ENCODE measurements around the gene PCDHGA5.
"Not testable (repeated sequence)": the region's sequence is repeated elsewhere in the genome, so short reads cannot be mapped to it uniquely, and the experiment has no call there.

PCDHGA5 gene

DNA sequence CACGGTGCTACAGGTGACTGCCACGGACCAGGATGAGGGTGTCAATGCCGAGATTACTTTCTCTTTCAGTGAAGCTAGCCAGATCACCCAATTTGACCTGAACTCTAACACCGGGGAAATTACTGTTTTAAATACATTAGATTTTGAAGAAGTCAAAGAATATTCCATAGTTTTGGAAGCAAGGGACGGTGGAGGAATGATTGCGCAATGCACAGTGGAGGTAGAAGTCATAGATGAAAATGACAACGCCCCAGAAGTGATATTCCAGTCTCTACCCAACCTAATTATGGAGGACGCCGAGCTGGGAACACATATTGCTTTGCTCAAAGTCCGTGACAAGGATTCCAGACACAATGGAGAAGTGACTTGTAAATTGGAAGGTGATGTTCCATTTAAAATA lies 24.7 kb downstream of the PCDHGA5 start:
- no peak for DNase-seq
- no peak for TF ChIP-seq GATA1 (IDR thresholded peaks at IDR 0.05; ENCODE audit: low read depth, low read length)
- TF ChIP-seq POLR2A (IDR thresholded peaks at IDR 0.05; ENCODE audit: low read length), result no peak

DNA sequence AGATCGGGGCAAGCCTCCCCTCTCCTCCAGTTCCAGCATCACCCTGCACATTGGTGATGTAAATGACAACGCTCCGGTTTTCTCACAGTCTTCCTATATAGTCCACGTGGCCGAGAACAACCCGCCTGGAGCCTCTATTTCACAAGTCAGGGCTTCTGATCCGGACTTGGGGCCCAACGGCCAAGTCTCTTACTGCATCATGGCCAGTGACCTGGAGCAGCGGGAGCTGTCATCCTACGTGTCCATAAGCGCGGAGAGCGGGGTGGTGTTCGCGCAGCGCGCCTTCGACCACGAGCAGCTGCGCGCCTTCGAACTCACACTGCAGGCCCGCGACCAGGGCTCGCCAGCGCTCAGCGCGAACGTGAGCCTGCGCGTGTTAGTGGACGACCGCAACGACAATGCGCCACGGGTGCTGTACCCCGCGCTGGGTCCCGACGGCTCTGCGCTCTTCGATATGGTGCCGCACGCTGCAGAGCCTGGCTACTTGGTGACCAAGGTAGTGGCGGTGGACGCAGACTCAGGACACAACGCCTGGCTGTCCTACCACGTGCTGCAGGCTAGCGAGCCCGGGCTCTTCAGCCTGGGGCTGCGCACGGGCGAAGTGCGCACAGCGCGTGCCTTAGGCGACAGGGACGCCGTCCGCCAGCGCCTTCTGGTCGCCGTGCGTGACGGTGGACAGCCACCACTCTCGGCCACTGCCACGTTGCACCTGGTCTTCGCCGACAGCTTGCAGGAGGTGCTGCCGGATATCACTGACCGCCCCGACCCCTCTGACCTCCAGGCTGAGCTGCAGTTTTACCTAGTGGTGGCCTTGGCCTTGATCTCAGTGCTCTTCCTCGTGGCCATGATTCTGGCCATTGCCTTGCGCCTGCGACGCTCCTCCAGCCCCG lies 25.4 kb downstream of the PCDHGA5 start:
- no peak for DNase-seq
- TF ChIP-seq POLR2A (IDR thresholded peaks at IDR 0.05; ENCODE audit: low read length) (no peak), GATA1 (IDR thresholded peaks at IDR 0.05; ENCODE audit: low read depth, low read length) (no peak)

DNA sequence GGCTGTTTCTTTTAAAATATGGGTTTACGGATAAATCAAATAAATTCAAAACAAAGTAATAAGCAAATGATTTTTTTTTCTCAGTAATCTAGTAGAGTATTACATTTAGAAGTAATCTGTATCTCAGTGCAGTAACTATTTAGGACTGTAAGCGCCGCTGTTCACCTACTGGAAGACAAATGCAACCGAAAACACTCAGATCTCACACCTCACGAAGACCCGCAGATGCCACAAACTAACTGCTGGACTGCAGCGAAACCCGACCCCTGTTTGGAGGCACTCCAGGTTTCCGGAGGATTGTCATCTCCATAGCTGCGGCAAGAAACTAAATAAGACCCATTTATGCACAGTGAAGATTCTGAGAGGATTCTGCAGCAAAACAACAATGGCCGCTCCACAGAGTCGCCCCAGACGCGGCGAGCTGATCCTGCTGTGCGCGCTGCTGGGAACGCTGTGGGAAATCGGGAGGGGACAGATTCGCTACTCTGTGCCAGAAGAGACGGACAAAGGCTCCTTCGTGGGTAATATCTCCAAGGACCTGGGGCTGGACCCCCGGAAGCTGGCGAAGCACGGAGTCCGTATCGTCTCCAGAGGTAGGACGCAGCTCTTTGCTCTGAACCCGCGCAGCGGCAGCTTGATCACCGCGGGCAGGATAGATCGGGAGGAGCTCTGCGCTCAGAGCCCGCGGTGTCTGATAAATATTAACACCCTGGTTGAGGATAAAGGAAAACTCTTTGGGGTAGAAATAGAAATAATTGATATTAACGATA lies 28.7 kb downstream of the PCDHGA5 start, which contains the start of gene PCDHGA8:
Gene PCDHGA8, plus strand, starts transcription at position 205 of the 770 bp plus-strand sequence. Its CDS starts 181 bp downstream, at position 386.
- TF ChIP-seq GATA1 (IDR thresholded peaks at IDR 0.05; ENCODE audit: low read depth, low read length) (no peak), POLR2A (IDR thresholded peaks at IDR 0.05; ENCODE audit: low read length) (no peak)
- no peak for DNase-seq

DNA sequence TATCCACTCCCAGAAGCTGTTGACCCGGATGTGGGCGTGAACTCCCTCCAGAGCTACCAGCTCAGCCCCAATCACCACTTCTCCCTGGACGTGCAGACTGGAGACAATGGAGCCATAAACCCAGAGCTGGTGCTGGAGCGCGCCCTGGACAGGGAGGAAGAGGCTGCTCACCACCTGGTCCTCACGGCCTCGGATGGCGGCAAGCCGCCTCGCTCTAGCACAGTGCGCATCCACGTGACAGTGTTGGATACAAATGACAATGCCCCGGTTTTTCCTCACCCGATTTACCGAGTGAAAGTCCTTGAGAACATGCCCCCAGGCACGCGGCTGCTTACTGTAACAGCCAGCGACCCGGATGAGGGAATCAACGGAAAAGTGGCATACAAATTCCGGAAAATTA lies 29.3 kb downstream of the PCDHGA5 start:
- no peak for DNase-seq
- TF ChIP-seq GATA1 (IDR thresholded peaks at IDR 0.05; ENCODE audit: low read depth, low read length) (no peak), POLR2A (IDR thresholded peaks at IDR 0.05; ENCODE audit: low read length) (no peak)

DNA sequence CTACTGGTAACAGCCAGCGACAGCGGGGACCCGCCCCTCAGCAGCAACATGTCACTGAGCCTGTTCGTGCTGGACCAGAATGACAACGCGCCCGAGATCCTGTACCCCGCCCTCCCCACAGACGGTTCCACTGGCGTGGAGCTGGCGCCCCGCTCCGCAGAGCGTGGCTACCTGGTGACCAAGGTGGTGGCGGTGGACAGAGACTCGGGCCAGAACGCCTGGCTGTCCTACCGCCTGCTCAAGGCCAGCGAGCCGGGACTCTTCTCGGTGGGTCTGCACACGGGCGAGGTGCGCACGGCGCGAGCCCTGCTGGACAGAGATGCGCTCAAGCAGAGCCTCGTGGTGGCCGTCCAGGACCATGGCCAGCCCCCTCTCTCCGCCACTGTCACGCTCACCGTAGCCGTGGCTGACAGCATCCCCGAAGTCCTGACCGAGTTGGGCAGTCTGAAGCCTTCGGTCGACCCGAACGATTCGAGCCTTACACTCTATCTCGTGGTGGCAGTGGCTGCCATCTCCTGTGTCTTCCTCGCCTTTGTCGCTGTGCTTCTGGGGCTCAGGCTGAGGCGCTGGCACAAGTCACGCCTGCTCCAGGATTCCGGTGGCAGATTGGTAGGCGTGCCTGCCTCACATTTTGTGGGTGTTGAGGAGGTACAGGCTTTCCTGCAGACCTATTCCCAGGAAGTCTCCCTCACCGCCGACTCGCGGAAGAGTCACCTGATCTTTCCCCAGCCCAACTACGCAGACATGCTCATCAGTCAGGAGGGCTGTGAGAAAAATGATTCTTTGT lies 30.6 kb downstream of the PCDHGA5 start:
- not testable (repeated sequence) for DNase-seq

DNA sequence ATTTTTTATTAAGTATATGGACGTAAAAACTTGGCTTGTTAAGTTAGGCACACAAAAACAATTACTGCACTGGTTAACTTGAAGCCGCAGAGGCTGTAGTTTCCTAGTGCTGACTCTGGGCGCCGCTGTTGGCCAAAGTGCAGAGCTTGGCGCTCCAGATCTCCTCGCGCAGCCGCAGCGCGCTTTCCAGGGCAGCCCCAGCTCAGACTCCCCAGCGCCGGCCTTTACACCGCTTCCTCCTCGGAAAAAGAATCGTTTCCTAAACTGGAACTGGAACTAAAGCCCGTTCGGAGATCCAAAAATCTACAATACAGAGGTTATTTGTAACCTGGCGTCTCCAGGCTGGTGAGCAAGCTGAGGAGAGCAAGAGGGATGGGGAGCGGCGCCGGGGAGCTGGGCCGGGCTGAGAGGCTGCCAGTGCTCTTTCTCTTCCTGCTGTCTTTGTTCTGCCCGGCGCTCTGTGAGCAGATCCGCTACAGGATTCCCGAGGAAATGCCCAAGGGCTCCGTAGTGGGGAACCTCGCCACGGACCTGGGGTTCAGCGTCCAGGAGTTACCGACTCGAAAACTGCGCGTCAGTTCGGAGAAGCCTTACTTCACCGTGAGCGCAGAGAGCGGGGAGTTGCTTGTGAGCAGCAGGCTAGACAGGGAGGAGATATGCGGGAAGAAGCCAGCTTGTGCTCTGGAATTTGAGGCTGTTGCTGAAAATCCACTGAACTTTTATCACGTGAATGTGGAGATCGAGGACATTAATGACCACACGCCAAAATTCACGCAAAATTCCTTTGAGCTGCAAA lies 34.0 kb downstream of the PCDHGA5 start, which contains the start of gene PCDHGB5:
Gene PCDHGB5, plus strand, starts transcription at position 192 of the 796 bp plus-strand sequence. Its CDS starts 181 bp downstream, at position 373.
- peak; percentile 13 to 21 for DNase-seq

DNA sequence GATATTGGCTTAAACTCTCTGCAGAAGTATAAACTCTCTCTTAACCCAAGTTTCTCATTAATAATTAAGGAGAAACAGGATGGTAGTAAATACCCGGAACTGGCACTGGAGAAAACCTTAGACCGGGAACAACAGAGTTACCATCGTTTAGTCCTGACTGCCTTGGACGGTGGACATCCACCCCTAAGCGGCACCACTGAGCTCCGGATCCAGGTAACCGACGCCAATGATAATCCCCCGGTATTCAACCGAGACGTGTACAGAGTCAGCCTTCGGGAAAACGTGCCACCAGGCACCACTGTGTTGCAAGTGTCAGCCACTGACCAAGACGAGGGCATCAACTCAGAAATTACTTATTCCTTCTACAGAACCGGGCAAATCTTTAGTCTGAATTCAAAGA lies 34.6 kb downstream of the PCDHGA5 start:
- TF ChIP-seq GATA1 (IDR thresholded peaks at IDR 0.05; ENCODE audit: low read depth, low read length) (no peak), POLR2A (IDR thresholded peaks at IDR 0.05; ENCODE audit: low read length) (no peak)
- DNase-seq, result no peak

DNA sequence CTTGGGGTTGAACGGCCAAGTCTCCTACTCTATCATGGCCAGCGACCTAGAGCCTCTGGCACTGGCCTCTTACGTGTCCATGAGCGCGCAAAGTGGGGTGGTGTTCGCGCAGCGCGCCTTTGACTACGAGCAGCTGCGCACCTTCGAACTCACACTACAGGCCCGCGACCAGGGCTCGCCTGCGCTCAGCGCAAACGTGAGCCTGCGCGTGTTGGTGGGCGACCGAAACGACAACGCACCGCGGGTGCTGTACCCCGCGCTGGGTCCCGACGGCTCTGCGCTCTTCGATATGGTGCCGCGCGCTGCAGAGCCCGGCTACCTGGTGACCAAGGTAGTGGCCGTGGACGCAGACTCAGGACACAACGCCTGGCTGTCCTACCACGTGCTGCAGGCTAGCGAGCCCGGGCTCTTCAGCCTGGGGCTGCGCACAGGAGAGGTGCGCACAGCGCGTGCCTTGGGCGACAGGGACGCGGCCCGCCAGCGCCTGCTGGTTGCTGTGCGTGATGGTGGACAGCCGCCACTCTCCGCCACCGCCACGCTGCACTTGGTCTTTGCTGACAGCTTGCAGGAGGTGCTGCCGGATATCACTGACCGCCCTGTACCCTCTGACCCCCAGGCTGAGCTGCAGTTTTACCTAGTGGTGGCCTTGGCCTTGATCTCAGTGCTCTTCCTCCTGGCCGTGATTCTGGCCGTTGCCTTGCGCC lies 35.7 kb downstream of the PCDHGA5 start:
- no peak for DNase-seq
- no peak for TF ChIP-seq GATA1 (IDR thresholded peaks at IDR 0.05; ENCODE audit: low read depth, low read length)
- TF ChIP-seq POLR2A (IDR thresholded peaks at IDR 0.05; ENCODE audit: low read length), result no peak

DNA sequence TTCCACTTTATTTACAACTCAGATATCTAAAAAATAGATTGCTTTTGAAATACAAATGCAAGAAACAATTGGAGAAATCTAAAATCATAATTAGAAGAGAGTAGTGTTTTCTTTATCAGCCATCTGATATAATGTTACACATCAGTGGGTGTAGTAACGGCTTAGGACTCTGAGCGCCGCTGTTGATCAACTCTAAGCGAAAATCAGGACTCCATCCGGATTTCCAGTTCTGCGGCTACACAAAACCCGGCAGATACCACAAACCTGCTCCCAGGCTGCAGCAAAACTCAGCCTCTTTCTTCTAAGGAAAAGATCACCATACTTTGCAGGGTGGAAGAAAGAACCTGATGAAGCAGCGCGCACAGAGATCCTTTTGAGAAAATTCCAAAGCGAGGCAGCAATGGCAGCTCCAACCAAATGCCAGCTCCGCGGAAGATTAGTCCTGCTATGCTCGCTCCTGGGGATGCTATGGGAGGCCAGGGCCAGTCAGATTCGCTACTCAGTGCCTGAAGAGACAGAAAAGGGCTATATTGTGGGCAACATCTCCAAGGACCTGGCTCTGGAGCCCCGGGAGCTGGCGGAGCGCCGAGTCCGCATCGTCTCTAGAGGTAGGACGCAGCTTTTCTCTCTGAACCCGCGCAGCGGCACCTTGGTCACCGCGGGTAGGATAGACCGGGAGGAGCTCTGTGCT lies 38.7 kb downstream of the PCDHGA5 start, which contains the start of gene PCDHGA9:
Gene PCDHGA9, plus strand, starts transcription at position 226 of the 691 bp plus-strand sequence. Its CDS starts 175 bp downstream, at position 401.
- peak in 1 of 2 experiments; percentile 10 for DNase-seq
- TF ChIP-seq GATA1 (IDR thresholded peaks at IDR 0.05; ENCODE audit: low read depth, low read length), result no peak
- TF ChIP-seq POLR2A (IDR thresholded peaks at IDR 0.05; ENCODE audit: low read length), result no peak

DNA sequence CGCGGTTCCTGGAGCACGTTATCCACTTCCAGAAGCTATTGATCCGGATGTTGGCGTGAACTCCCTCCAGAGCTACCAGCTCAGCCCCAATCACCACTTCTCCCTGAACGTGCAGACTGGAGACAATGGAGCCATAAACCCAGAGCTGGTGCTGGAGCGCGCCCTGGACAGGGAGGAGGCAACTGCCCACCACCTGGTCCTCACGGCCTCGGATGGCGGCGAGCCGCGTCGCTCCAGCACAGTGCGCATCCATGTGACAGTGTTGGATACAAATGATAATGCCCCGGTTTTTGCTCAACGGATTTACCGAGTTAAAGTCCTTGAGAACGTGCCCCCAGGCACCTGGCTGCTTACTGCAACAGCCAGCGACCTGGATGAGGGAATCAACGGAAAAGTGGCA lies 39.4 kb downstream of the PCDHGA5 start:
- no peak for DNase-seq
- TF ChIP-seq GATA1 (IDR thresholded peaks at IDR 0.05; ENCODE audit: low read depth, low read length), result no peak

DNA sequence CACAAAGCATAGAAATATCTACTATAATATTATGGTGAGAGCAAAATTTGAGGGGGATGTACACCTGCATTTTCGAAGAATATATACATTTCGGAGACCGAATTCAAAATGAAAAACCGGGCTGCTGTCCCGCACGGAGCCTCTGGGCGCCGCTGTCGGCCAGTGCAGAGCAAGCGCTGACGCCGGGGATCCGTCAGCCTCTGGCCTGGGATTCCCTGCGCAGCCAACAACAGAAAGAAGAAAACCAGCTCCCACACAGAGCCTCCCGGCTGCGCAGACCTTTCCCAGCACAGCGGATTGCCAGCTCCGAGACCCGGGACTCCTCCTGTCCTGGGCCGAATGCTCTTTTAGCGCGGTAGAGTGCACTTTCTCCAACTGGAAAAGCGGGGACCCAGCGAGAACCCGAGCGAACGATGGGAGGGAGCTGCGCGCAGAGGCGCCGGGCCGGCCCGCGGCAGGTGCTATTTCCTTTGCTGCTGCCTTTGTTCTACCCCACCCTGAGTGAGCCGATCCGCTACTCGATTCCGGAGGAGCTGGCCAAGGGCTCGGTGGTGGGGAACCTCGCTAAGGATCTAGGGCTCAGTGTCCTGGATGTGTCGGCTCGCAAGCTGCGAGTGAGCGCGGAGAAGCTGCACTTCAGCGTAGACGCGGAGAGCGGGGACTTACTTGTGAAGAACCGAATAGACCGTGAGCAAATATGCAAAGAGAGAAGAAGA lies 44.0 kb downstream of the PCDHGA5 start, which contains the start of gene PCDHGB6:
Gene PCDHGB6, plus strand, starts transcription at position 232 of the 716 bp plus-strand sequence. Its CDS starts 182 bp downstream, at position 414.
- DNase-seq, result peak; percentile 31 to 45
